HG02981 (cell line): Measurements from ENCODE around the gene MARS1.
"Not testable (repeated sequence)": the region's sequence is repeated elsewhere in the genome, so short reads cannot be mapped to it uniquely, and the experiment has no call there.

Experiments
- ATAC-seq: cut with Tn5 transposase; IDR thresholded peaks from one replicate; pipeline ENCODE4 v1.9.1; 2021; ENCODE audit warnings: mild to moderate bottlenecking, moderate library complexity; ENCODE audit not compliant: unreplicated experiment

Gene MARS1

GRCh38 chr12:57487597-57488401 lies at the start of gene MARS1:
MARS1 (plus strand) TSS chr12:57488068; CDS start chr12:57488091, 23 bp downstream.
- peak; percentile 94 for ATAC-seq

GRCh38 chr12:57438400-57438799 lies 49.5 kb upstream of the MARS1 start:
- no peak for ATAC-seq

GRCh38 chr12:57439762-57440266 lies 48.1 kb upstream of the MARS1 start:
- no peak for ATAC-seq

GRCh38 chr12:57441393-57441792 lies 46.5 kb upstream of the MARS1 start:
- ATAC-seq = not testable (repeated sequence)

GRCh38 chr12:57441846-57442427 lies 45.9 kb upstream of the MARS1 start:
- no peak for ATAC-seq

GRCh38 chr12:57444337-57444736 lies 43.5 kb upstream of the MARS1 start:
- not testable (repeated sequence) for ATAC-seq

GRCh38 chr12:57444744-57445143 lies 43.1 kb upstream of the MARS1 start:
- ATAC-seq = no peak

- no peak for ATAC-seq
Observed at GRCh38 chr12:57446292-57446960, 41.4 kb upstream of the MARS1 start.

GRCh38 chr12:57448669-57449068 lies 39.2 kb upstream of the MARS1 start:
- ATAC-seq = no peak

GRCh38 chr12:57449375-57449774 lies 38.5 kb upstream of the MARS1 start:
- no peak for ATAC-seq

GRCh38 chr12:57450057-57450456 lies 37.8 kb upstream of the MARS1 start:
- no peak for ATAC-seq

- no peak for ATAC-seq
Observed at GRCh38 chr12:57451233-57451778, 36.6 kb upstream of the MARS1 start.

GRCh38 chr12:57452181-57452936 lies 35.5 kb upstream of the MARS1 start:
- ATAC-seq = no peak

GRCh38 chr12:57452937-57453509 lies 34.8 kb upstream of the MARS1 start:
- no peak for ATAC-seq

GRCh38 chr12:57454213-57454565 lies 33.7 kb upstream of the MARS1 start:
- no peak for ATAC-seq

GRCh38 chr12:57454566-57455373 lies 33.1 kb upstream of the MARS1 start, which contains the start of gene INHBE:
INHBE (plus strand) TSS chr12:57455307; CDS start chr12:57455537, 230 bp downstream.
- no peak for ATAC-seq

GRCh38 chr12:57455374-57456144 lies 32.3 kb upstream of the MARS1 start:
- ATAC-seq = no peak

GRCh38 chr12:57456145-57456700 lies 31.6 kb upstream of the MARS1 start:
- no peak for ATAC-seq
